GM21723 (cell line): Measurements from ENCODE around the gene TNNI3K.

Experiments
- ATAC-seq: cut with Tn5 transposase; IDR thresholded peaks from one replicate; pipeline ENCODE4 v1.9.1; 2021; ENCODE audit warnings: mild to moderate bottlenecking, moderate library complexity; ENCODE audit not compliant: unreplicated experiment

Gene TNNI3K

DNA sequence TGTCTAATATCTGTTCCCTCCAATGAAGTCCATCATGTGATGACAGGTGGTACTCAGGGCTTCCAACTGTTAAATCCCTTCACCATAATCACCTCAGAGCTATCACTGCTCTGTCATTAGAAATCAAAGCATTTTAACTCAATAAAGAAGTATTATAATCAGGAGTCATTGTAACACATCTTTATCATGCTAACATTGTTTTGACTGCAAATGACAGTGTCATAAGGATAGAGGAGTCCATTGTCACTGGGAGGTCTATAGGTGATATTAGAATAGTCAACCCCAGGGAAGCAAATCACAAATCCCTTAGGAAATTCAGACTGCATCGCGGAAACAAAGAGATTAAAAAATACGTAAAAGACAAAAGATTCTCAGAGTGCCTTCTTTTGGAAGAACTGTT is 246.4 kb downstream of the TNNI3K start:
- no peak for ATAC-seq

GRCh38 chr1:74485622-74486021 is 250.4 kb downstream of the TNNI3K start:
- ATAC-seq, result no peak

GRCh38 chr1:74486036-74486435 is 250.8 kb downstream of the TNNI3K start:
- ATAC-seq, result no peak

- ATAC-seq, result no peak
Measured at GRCh38 chr1:74496669-74497068, 261.5 kb downstream of the TNNI3K start.

DNA sequence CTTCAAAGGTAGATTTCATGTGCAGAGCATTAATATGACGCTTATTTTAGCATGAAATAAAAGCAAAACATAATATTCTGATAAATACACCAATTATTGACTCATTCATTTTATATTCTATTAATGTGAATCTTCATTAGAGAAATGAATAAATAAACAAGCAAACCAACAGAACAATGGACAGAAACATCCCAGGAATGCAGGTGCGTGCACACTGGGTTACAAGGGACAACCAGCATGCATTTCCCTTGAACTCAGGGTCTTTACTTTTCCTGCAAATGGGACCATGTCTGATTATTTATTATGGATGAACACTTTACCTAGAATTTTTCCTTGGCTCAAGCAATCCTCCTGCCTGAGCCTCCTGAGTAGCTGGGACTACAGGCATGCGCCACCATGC is 263.7 kb downstream of the TNNI3K start:
- ATAC-seq, result no peak

- ATAC-seq, result no peak
Measured at GRCh38 chr1:74502432-74502831, 267.2 kb downstream of the TNNI3K start.

DNA sequence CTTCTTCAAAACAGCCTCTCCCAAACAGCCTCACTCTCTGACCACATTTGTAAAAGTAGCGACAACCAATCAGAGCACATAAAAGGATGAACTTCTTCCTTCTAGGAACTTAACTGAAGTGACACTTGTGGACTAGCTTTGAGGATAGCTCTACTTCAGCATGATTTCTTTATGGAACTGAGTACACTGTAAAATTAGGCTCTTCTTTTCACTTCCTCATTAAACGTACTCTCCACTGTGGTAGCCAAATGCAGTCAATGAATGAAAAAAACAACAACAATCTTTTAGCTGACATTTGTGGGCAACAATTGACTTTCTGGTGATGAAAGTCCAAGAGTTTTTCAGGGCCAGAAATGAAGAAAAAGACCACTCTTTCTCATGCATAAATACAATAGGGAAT is 267.7 kb downstream of the TNNI3K start:
- no peak for ATAC-seq

DNA sequence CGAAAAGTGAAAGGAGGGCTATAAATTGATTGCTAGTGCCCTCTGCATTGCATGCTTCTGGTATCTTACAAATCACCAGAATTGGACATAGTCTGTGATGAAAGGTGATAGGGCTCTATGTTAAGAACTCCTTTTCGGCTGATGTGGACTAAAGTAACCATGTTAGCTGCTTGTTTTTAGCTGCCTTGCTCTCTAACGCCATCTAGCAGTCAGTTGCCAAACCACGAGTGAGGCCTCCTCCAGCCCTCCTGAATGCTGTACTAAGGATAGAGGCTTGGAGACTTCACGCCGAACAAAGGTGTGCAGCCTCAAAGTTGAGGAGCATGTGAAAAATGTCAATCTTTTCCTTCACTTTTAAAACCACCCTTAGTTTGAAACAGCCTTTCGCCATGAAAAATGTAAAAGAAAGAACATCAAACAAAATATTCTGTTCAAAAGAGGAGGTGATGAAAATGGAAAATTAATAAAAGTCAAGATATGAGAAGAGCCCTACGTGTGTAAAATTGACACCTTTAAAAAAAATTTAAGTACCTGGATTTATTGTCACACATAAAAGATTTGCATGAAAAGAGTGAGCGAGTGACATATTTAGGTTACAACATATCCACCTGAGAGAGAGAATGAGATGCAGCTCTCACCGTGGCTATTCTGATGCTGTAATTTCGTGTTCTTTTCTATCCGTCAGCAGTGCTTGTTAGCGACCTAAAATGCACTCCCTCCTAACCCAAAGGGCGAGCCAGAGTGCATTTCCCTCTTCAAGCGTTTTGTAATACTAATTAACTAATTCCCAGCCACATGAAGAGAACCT is 269.1 kb downstream of the TNNI3K start:
- peak; percentile 93 for ATAC-seq

DNA sequence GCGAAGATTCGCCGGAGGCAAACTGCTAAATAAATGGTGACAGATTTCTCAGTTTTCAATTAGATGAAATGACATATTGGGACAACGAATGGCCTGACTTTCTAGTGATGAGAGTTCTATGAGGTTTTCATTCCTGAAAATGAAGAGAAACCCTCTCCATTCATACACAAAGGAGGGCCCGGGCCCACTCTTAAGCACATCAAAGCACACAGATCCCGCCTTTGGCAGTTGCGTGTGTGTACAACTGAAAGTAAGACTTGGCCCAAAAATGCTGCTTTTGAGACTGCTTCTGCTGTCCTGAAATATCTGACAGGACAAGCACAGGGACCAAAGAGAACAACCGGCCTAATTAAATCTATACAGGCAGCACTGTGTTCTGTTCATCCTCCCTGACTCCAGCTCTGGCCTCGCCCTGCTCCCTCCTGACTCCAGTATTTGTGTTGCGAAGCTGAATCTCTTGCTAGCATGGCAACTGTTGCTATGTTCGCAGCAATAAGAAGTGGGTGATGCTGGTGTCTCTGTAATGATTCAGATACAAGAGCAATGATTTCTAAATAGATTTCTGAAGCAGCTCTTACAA is 269.8 kb downstream of the TNNI3K start:
- ATAC-seq, result no peak

- no peak for ATAC-seq
Measured at GRCh38 chr1:74505928-74506710, 270.9 kb downstream of the TNNI3K start.

DNA sequence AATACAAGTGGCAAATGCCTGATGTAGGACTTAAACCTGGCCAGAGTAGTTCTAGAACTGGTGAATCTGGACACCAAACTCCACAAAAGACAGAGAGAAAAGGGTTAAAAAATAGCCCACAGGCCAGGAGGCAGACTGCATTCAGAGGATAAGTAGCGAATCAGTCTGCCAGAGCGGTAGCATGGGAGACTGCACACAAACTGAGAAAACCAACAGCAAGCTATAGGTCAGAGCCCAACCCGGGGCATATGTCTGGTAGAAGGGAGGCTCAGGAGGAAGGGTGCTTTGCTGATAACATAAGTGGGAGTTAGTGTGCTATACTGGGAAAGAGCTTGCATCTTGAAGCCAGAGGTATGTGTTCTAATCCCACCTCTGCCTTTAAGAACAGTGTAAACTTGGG is 273.3 kb downstream of the TNNI3K start:
- no peak for ATAC-seq

- ATAC-seq, result no peak
Measured at GRCh38 chr1:74512170-74512915, 277.2 kb downstream of the TNNI3K start, which contains the start of gene LRRC53. LRRC53 (minus strand) TSS chr1:74512611; CDS start chr1:74483349, 29,262 bp downstream.

- no peak for ATAC-seq
Measured at GRCh38 chr1:74513411-74514300, 278.5 kb downstream of the TNNI3K start.

GRCh38 chr1:74517599-74518051 is 282.4 kb downstream of the TNNI3K start:
- peak; percentile 92 for ATAC-seq

- ATAC-seq, result no peak
Measured at GRCh38 chr1:74522148-74522547, 287.0 kb downstream of the TNNI3K start.

DNA sequence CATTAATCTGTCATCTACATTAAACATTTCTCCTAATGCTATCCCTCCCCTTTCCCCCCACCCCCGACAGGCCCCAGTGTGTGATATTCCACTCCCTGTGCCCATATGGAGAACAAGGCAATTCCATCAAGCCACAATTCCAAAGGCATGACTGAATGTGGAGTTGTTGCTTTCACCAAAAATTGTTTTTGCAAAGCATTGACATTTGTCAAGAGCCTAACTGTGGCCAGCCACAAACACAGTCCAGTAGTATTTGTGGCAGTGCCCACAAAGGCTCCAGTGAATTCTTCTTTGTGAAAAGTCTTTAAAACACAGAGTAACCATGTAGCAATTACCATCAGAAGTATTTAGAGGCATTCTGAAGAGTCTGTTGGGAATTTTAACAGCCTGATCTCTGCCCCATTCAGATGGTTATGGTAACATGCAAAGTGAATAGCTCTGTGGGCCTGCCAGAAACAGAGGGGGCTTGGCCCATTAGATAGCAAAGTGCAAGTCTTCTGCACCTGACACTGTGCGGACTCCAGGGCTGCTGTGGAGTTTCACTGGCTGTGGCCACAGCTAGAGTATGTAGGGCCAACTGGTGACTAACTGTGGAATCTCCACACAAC is 288.8 kb downstream of the TNNI3K start:
- no peak for ATAC-seq

GRCh38 chr1:74526708-74527107 is 291.5 kb downstream of the TNNI3K start:
- no peak for ATAC-seq

DNA sequence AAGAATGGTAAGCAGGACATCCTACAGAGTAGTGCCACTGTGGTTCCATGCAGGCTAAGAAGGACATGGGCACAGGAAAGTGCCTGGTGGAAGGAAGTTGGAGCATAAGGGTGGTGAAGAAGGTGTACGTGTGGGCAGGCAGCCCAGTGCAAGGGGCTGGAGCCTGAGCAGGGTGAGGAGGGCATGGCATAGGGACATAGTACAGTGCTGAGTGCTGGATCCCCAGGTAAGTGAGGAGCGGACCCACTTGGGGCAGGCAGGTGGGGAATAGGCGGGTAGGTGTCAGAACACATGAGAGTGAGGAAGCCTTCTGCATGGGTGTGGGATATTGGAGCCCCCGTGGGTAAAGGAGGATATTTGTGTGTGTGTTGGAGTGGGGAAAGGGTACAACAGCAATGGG is 292.9 kb downstream of the TNNI3K start:
- no peak for ATAC-seq

DNA sequence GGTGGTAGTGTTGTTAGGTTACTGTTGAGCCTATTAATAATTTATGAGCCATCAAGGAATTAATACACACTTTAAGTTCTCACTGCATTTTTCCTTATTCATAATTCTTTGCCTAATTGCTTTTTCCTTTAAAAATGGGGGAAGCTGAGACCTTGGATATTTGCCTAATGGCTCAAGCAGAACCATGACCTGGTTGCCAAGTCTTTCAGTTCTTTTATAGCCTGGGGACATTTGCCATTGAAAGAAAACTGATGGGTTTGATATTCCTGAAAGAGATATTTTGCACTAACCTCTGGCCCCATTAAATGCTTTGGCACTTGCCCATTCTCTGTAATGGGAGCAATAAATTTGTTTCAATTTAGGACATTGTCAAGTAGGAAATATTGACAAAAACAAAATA is 295.7 kb downstream of the TNNI3K start:
- ATAC-seq, result no peak

DNA sequence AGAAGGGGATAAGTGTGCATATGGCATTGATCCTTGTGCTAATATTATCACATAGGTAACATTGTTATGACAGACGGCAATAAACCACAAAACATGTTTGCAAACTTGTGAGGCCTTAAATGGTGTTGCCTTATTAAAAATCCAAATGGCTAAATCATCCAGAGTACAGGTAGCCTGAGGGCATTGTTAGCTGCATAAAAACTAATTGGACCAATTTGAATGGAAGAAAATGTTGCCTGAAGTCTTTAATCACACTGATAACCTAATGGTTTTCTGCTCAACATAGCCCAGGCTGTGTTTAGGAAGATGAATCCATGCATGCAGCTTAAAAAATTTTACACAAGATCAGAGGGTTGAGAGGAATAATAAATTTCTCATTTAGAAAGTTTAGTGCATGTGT is 296.6 kb downstream of the TNNI3K start:
- no peak for ATAC-seq
